NB4 (cell line): ENCODE data around the gene TPM1.

ENCODE experiments used
- DNase-seq: peaks from one replicate; pipeline ENCODE4 v3.0.0; 2010; ENCODE audit warnings: low read depth
- H3K4me3 ChIP-seq: one replicate; pipeline ENCODE4 v1.5.1; 2011; ENCODE audit warnings: mild to moderate bottlenecking, low read depth, low read length, moderate library complexity
- CTCF ChIP-seq: IDR thresholded peaks from one replicate; pipeline ENCODE4 v1.5.1; 2012; ENCODE audit warnings: low read depth, low read length
- MAX ChIP-seq: IDR thresholded peaks from 2 replicates; pipeline ENCODE4 v1.6.1; 2011; ENCODE audit warnings: low read depth, low read length
- MYC ChIP-seq: IDR thresholded peaks from 2 replicates; pipeline ENCODE4 v1.6.1; 2011; ENCODE audit warnings: low read depth, low read length
- POLR2A ChIP-seq: IDR thresholded peaks from 2 replicates; pipeline ENCODE4 v1.6.1; 2011; ENCODE audit warnings: mild to moderate bottlenecking; ENCODE audit not compliant: insufficient read length; ENCODE audit errors: extremely low read depth

TPM1 gene

GRCh38 chr15:63088533-63089245, 46.1 kb downstream of the TPM1 start:
- no peak for DNase-seq
- TF ChIP-seq CTCF (no peak), MAX (no peak), POLR2A (no peak), MYC (no peak)
- no peak overlapping the region for H3K4me3 ChIP-seq

GRCh38 chr15:63089260-63090043, 46.9 kb downstream of the TPM1 start:
- peak; percentile 81 for DNase-seq
- no peak for TF ChIP-seq CTCF
- TF ChIP-seq POLR2A: no peak
- no peak for TF ChIP-seq MYC
- TF ChIP-seq MAX: no peak
- H3K4me3 ChIP-seq: no peak overlapping the region

GRCh38 chr15:63090472-63090871, 47.9 kb downstream of the TPM1 start:
- TF ChIP-seq MAX (no peak), MYC (no peak), CTCF (no peak), POLR2A (no peak)
- no peak for DNase-seq
- no peak overlapping the region for H3K4me3 ChIP-seq

- H3K4me3 ChIP-seq: no peak overlapping the region
- no peak for DNase-seq
- TF ChIP-seq MAX (no peak), POLR2A (no peak), CTCF (no peak), MYC (no peak)
Measured at GRCh38 chr15:63090887-63091286, 48.3 kb downstream of the TPM1 start.

GRCh38 chr15:63091679-63092446, 49.3 kb downstream of the TPM1 start:
- no peak for TF ChIP-seq POLR2A
- TF ChIP-seq CTCF: no peak
- TF ChIP-seq MAX: no peak
- no peak for TF ChIP-seq MYC
- no peak for DNase-seq
- H3K4me3 ChIP-seq: no peak overlapping the region
